SK-N-SH (cell line): Measurements from ENCODE around the gene VPS50. TPM values are rescaled to one million over a fixed set of nuclear protein-coding genes. Genes with fewer than 3 reads are reported as not detected.

Experiments
- CTCF ChIA-PET: fragments of 300-600, 350-600 bp; formaldehyde crosslinking; extraction: SDS; loops from one replicate; lab custom pipeline; 2021; lab: Yijun Ruan, JAX
- POLR2A ChIA-PET: fragments of 350-600 bp; sonication (Branson Sonifier 250); formaldehyde crosslinking; extraction: SDS; loops from one replicate; lab custom pipeline; 2020; ENCODE audit warnings: antibody characterized with exemption, inconsistent platforms; lab: Yijun Ruan, JAX
- DNase-seq: peaks from one replicate; pipeline ENCODE4 v3.0.0; 2012
- H2AFZ ChIP-seq: fragments of 200-600 bp; sonication (generic); 2 replicates; pipeline ENCODE4 v1.8.1; 2016; ENCODE audit warnings: antibody characterized with exemption, mild to moderate bottlenecking, low read depth
- H3F3A ChIP-seq: fragments of 200-600 bp; sonication (generic); replicated peaks from 2 replicates; pipeline ENCODE3; 2016; ENCODE audit warnings: antibody characterized with exemption, mild to moderate bottlenecking; ENCODE audit not compliant: insufficient read depth
- H3K27ac ChIP-seq, 2 experiments: fragments of 200-500 bp in 1 of 2; fragments of 200-600 bp in 1 of 2; sonication (Bioruptor generic) in 1 of 2; sonication (generic), shearing (Covaris generic) in 1 of 2; 2 replicates each; pipeline versions ENCODE4 v1.5.1 to v1.6.1; 2014 to 2016; ENCODE audit warnings: low read depth in 2 of 2, inconsistent platforms in 1 of 2, low read length in 1 of 2, mild to moderate bottlenecking in 1 of 2, mixed read lengths in 1 of 2
- H3K27me3 ChIP-seq: fragments of 200-600 bp; sonication (generic), shearing (Covaris generic); 2 replicates; pipeline ENCODE4 v1.6.1; 2016; ENCODE audit warnings: mixed run types; ENCODE audit not compliant: insufficient read depth
- H3K36me3 ChIP-seq, 2 experiments: fragments of 200-500 bp in 1 of 2; fragments of 200-600 bp in 1 of 2; sonication (Bioruptor generic) in 1 of 2; sonication (generic) in 1 of 2; replicated peaks in 1 of 2; 2 replicates each; pipeline versions ENCODE3 to v1.5.1; 2014 to 2016; ENCODE audit warnings: low read length in 1 of 2, mild to moderate bottlenecking in 1 of 2; ENCODE audit not compliant: insufficient read depth in 2 of 2, control insufficient read depth in 1 of 2
- H3K4me1 ChIP-seq, 2 experiments: fragments of 200-500 bp in 1 of 2; fragments of 200-600 bp in 1 of 2; sonication (Bioruptor generic) in 1 of 2; sonication (generic), shearing (Covaris generic) in 1 of 2; 2 replicates each; pipeline versions ENCODE4 v1.5.1 to v1.6.1; 2014 to 2016; ENCODE audit warnings: low read depth in 1 of 2, low read length in 1 of 2, mixed run types in 1 of 2; ENCODE audit not compliant: insufficient read depth in 2 of 2, control insufficient read depth in 1 of 2
- H3K4me2 ChIP-seq: fragments of 200-600 bp; sonication (generic), shearing (Covaris generic); 2 replicates; pipeline ENCODE4 v1.6.1; 2017; ENCODE audit warnings: mixed run types
- H3K4me3 ChIP-seq, 2 experiments: fragments of 200-500 bp in 1 of 2; fragments of 200-600 bp in 1 of 2; sonication (Bioruptor generic) in 1 of 2; sonication (generic), shearing (Covaris generic) in 1 of 2; 2 replicates each; pipeline versions ENCODE4 v1.5.1 to v1.8.1; 2014 to 2016; ENCODE audit warnings: low read depth in 2 of 2, inconsistent platforms in 1 of 2, low read length in 1 of 2, mild to moderate bottlenecking in 1 of 2, mixed read lengths in 1 of 2, moderate library complexity in 1 of 2
- H3K79me2 ChIP-seq: fragments of 200-600 bp; sonication (generic); 2 replicates; pipeline ENCODE4 v1.8.1; 2017; ENCODE audit warnings: mild to moderate bottlenecking; ENCODE audit not compliant: insufficient read depth
- H3K9ac ChIP-seq: fragments of 200-600 bp; sonication (generic); 2 replicates; pipeline ENCODE4 v1.6.1; 2017; ENCODE audit warnings: mixed run types
- H3K9me2 ChIP-seq: fragments of 200-600 bp; sonication (generic); 2 replicates; pipeline ENCODE4 v1.6.1; 2017; ENCODE audit warnings: mixed run types
- H3K9me3 ChIP-seq: fragments of 200-600 bp; sonication (generic); 2 replicates; pipeline ENCODE4 v1.6.1; 2017; ENCODE audit warnings: mixed run types, mild to moderate bottlenecking, moderate library complexity
- H4K20me1 ChIP-seq: fragments of 200-600 bp; sonication (generic); 2 replicates; pipeline ENCODE4 v1.6.1; 2017; ENCODE audit warnings: mild to moderate bottlenecking, mixed run types; ENCODE audit not compliant: insufficient read depth
- CHD2 ChIP-seq: fragments of 150-350 bp; IDR thresholded peaks from 2 replicates; pipeline ENCODE4 v1.6.1; 2018; ENCODE audit warnings: low read length; ENCODE audit not compliant: partially characterized antibody
- EP300 ChIP-seq, 2 experiments: IDR thresholded peaks; 2 replicates each; pipeline versions ENCODE4 v1.4.0 to v1.6.1; 2012; ENCODE audit warnings: borderline replicate concordance in 1 of 2, low read depth in 1 of 2, low read length in 1 of 2
- FOXM1 ChIP-seq: IDR thresholded peaks from 2 replicates; pipeline ENCODE4 v1.4.0; 2012; ENCODE audit warnings: low read depth, mild to moderate bottlenecking
- GATA2 ChIP-seq: sonication (generic); formaldehyde crosslinking; IDR thresholded peaks from 2 replicates; pipeline ENCODE4 v1.5.0; 2020; ENCODE audit warnings: mild to moderate bottlenecking, missing genetic modification reagents
- IRF3 ChIP-seq: fragments of 150-350 bp; IDR thresholded peaks from 2 replicates; pipeline ENCODE4 v1.6.1; 2016; ENCODE audit warnings: mild to moderate bottlenecking, low read depth, low read length
- MEF2A ChIP-seq: IDR thresholded peaks from 2 replicates; pipeline ENCODE4 v1.4.0; 2012; ENCODE audit warnings: low read depth, borderline replicate concordance
- NFIC ChIP-seq: IDR thresholded peaks from 2 replicates; pipeline ENCODE4 v1.4.0; 2012; ENCODE audit warnings: borderline replicate concordance
- PBX3 ChIP-seq: IDR thresholded peaks from 2 replicates; pipeline ENCODE4; 2012
- POLR2AphosphoS5 ChIP-seq: IDR thresholded peaks from 2 replicates; pipeline ENCODE4 v1.6.1; 2012; ENCODE audit warnings: low read depth, low read length
- RAD21 ChIP-seq: IDR thresholded peaks from 2 replicates; pipeline ENCODE4 v1.6.1; 2012; ENCODE audit warnings: mild to moderate bottlenecking, low read length
- REST ChIP-seq: IDR thresholded peaks from 2 replicates; pipeline ENCODE4 v1.6.1; 2012; ENCODE audit warnings: mild to moderate bottlenecking, low read depth, low read length, moderate library complexity
- RFX5 ChIP-seq: IDR thresholded peaks from 2 replicates; pipeline ENCODE4 v1.6.1; 2012; ENCODE audit warnings: mild to moderate bottlenecking, improper control_type of control experiment, low read length
- RXRA ChIP-seq: IDR thresholded peaks from 2 replicates; pipeline ENCODE4 v1.4.0; 2012; ENCODE audit warnings: low read depth, mild to moderate bottlenecking, borderline replicate concordance
- SMC3 ChIP-seq: IDR thresholded peaks from 2 replicates; pipeline ENCODE4 v1.6.1; 2012; ENCODE audit warnings: low read depth, low read length, improper control_type of control experiment
- TCF12 ChIP-seq: IDR thresholded peaks from 2 replicates; pipeline ENCODE4 v1.4.0; 2012
- TEAD4 ChIP-seq: IDR thresholded peaks from 2 replicates; pipeline ENCODE4 v1.4.0; 2012; ENCODE audit warnings: mild to moderate bottlenecking, borderline replicate concordance; ENCODE audit not compliant: insufficient read depth
- YY1 ChIP-seq: IDR thresholded peaks from 2 replicates; pipeline ENCODE4 v1.4.0; 2012; ENCODE audit warnings: low read depth, mild to moderate bottlenecking
- WGBS: methylation state at CpG from one replicate; pipeline ENCODE4 v1.1.6; 2017; ENCODE audit warnings: low lambda C conversion rate; 5-methylcytosine and 5-hydroxymethylcytosine counted together
- polyA plus RNA-seq, 3 experiments: library from polyadenylated mRNA; depleted of rRNA; stranded (reverse); fragments of >200 nt; gene quantifications; 2 replicates each; pipeline ENCODE4 v1.2.3, GENCODE V29; 2012

The VPS50 gene
- polyA plus RNA-seq, 1 of the 3 experiments (the other 2 are of a cell fraction): 9.1 TPM

GRCh38 chr7:93298206-93298605 lies 66.0 kb downstream of the VPS50 start:
- Histone ChIP-seq H3K79me2 (no peaks in the 10 kb centered on the region), H3K27me3 (no peaks in the 10 kb centered on the region), H4K20me1 (no peaks in the 10 kb centered on the region), H2AFZ (no peak overlapping the region), H3K4me2 (no peak overlapping the region), H3K9me3 (no peaks in the 10 kb centered on the region), H3K27ac (no peak overlapping the region), H3K4me3 (no peak overlapping the region), H3K36me3 (peaks cover 32 to 47% of the 10 kb centered on the region in 2 experiments), H3K9me2 (no peaks in the 10 kb centered on the region), H3F3A (no peaks in the 10 kb centered on the region), H3K4me1 (no peaks in the 10 kb centered on the region; a peak in 1 of 4 replicates), H3K9ac (no peak overlapping the region)
- 92% methylated on average over 1 of the region's 1 CpG for WGBS
- no peak for DNase-seq
- ChIA-PET POLR2A (no interaction called here), CTCF (no interaction called here)
- TF ChIP-seq EP300 (IDR thresholded peaks at IDR 0.05; ENCODE audit: borderline replicate concordance in 1 of 2, low read depth in 1 of 2, low read length in 1 of 2): no peak
- TF ChIP-seq IRF3: no peak
- no peak for TF ChIP-seq TCF12
- no peak for TF ChIP-seq RAD21
- no peak for TF ChIP-seq CHD2
- TF ChIP-seq TEAD4: no peak
- no peak for TF ChIP-seq SMC3

- Histone ChIP-seq H3K4me1 (no peaks in the 10 kb centered on the region; a peak in 1 of 4 replicates), H3K9me3 (no peaks in the 10 kb centered on the region), H3K27ac (no peak overlapping the region), H4K20me1 (no peaks in the 10 kb centered on the region), H3K9me2 (no peaks in the 10 kb centered on the region), H2AFZ (no peak overlapping the region), H3K79me2 (no peaks in the 10 kb centered on the region), H3K27me3 (no peaks in the 10 kb centered on the region), H3K4me3 (no peak overlapping the region), H3F3A (no peaks in the 10 kb centered on the region), H3K36me3 (peaks cover 33 to 47% of the 10 kb centered on the region in 2 experiments), H3K9ac (no peak overlapping the region), H3K4me2 (no peak overlapping the region)
- TF ChIP-seq EP300 (IDR thresholded peaks at IDR 0.05; ENCODE audit: borderline replicate concordance in 1 of 2, low read depth in 1 of 2, low read length in 1 of 2): no peak
- no peak for TF ChIP-seq MEF2A
- no peak for TF ChIP-seq RFX5
- no peak for TF ChIP-seq PBX3
- no peak for DNase-seq
- ChIA-PET CTCF (no interaction called here), POLR2A (no interaction called here)
- WGBS: 89% methylated on average over 2 of the region's 2 CpGs
Measured at GRCh38 chr7:93298671-93299070, 66.5 kb downstream of the VPS50 start.

GRCh38 chr7:93301736-93302135 lies 69.6 kb downstream of the VPS50 start:
- Histone ChIP-seq H3K4me3 (no peak overlapping the region), H3K27ac (no peak overlapping the region), H2AFZ (no peak overlapping the region), H3F3A (no peaks in the 10 kb centered on the region), H3K9me3 (no peaks in the 10 kb centered on the region), H3K36me3 (peaks cover 42 to 56% of the 10 kb centered on the region in 2 experiments), H3K27me3 (no peaks in the 10 kb centered on the region), H3K4me2 (no peak overlapping the region), H3K4me1 (no peaks in the 10 kb centered on the region; a peak in 1 of 4 replicates), H4K20me1 (no peaks in the 10 kb centered on the region), H3K9me2 (no peaks in the 10 kb centered on the region), H3K9ac (no peak overlapping the region), H3K79me2 (no peaks in the 10 kb centered on the region)
- ChIA-PET CTCF (interaction anchor here (1.6 kb wide), 1 partner anchor 56 kb away, joined by 3 read pairs; no protein-coding TSS in a partner anchor), POLR2A (no interaction called here)
- 93% methylated on average over 2 of the region's 2 CpGs for WGBS
- no peak for DNase-seq
- TF ChIP-seq NFIC (no peak), YY1 (no peak), FOXM1 (no peak), REST (no peak), POLR2AphosphoS5 (no peak), IRF3 (no peak), RXRA (no peak), GATA2 (CRISPR knock-in tag) (no peak)
